H1 (cell line): ENCODE measurements around the gene TMPRSS9.
"Not testable (repeated sequence)": the region's sequence is repeated elsewhere in the genome, so short reads cannot be mapped to it uniquely, and the experiment has no call there.

Experiments
- TF ChIP-seq, protein P1 (sequence below), 3 experiments: IDR thresholded peaks; 1 replicate in 2 of 3; 2 replicates in 1 of 3; pipeline versions ENCODE4 v1.5.1 to v1.6.1; 2011; ENCODE audit warnings: low read length in 3 of 3, mild to moderate bottlenecking in 3 of 3, inconsistent platforms in 2 of 3, low read depth in 1 of 3, moderate library complexity in 1 of 3; ENCODE audit not compliant: insufficient read depth in 1 of 3; ENCODE audit errors: control extremely low read depth in 1 of 3
- TF ChIP-seq, protein P2 (sequence below): IDR thresholded peaks from 2 replicates; pipeline ENCODE4 v1.6.1; 2012; ENCODE audit warnings: low read length, inconsistent platforms

GRCh38 chr19:2395293-2395829, 35.3 kb downstream of the TMPRSS9 start:
- TF ChIP-seq, protein P1, sequence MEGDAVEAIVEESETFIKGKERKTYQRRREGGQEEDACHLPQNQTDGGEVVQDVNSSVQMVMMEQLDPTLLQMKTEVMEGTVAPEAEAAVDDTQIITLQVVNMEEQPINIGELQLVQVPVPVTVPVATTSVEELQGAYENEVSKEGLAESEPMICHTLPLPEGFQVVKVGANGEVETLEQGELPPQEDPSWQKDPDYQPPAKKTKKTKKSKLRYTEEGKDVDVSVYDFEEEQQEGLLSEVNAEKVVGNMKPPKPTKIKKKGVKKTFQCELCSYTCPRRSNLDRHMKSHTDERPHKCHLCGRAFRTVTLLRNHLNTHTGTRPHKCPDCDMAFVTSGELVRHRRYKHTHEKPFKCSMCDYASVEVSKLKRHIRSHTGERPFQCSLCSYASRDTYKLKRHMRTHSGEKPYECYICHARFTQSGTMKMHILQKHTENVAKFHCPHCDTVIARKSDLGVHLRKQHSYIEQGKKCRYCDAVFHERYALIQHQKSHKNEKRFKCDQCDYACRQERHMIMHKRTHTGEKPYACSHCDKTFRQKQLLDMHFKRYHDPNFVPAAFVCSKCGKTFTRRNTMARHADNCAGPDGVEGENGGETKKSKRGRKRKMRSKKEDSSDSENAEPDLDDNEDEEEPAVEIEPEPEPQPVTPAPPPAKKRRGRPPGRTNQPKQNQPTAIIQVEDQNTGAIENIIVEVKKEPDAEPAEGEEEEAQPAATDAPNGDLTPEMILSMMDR (IDR thresholded peaks at IDR 0.05; ENCODE audit: control extremely low read depth in 1 of 3, insufficient read depth in 1 of 3, low read depth in 1 of 3, low read length in 3 of 3): not testable (repeated sequence)
- TF ChIP-seq, protein P2, sequence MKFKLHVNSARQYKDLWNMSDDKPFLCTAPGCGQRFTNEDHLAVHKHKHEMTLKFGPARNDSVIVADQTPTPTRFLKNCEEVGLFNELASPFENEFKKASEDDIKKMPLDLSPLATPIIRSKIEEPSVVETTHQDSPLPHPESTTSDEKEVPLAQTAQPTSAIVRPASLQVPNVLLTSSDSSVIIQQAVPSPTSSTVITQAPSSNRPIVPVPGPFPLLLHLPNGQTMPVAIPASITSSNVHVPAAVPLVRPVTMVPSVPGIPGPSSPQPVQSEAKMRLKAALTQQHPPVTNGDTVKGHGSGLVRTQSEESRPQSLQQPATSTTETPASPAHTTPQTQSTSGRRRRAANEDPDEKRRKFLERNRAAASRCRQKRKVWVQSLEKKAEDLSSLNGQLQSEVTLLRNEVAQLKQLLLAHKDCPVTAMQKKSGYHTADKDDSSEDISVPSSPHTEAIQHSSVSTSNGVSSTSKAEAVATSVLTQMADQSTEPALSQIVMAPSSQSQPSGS: not testable (repeated sequence)
